K562 (cell line): ENCODE results near the gene GAB1. TPM values are rescaled to one million over a fixed set of nuclear protein-coding genes. Genes with fewer than 3 reads are reported as not detected.

ENCODE experiments used
- ATAC-seq: fragments of 200-7000 bp; cut with Tn5 transposase; 3 replicates; pipeline ENCODE4 v1.9.1; 2020; ENCODE audit warnings: moderate library complexity
- BruUV-seq: library from RNA; stranded (reverse); fragments of 400-500 nt; replicated peaks from 2 replicates; lab custom pipeline; 2021; lab: Mats Ljungman, UMichigan
- CTCF ChIA-PET: fragments of 300-600 bp; formaldehyde crosslinking; extraction: SDS; loops from one replicate; lab custom pipeline; 2021; ENCODE audit warnings: low intra/inter-chr PET ratio; lab: Yijun Ruan, JAX
- POLR2A ChIA-PET: fragments of 300-600, 350-650 bp; sonication (Branson Sonifier 250); formaldehyde crosslinking; extraction: SDS; loops from one replicate; lab custom pipeline; 2021; ENCODE audit warnings: antibody characterized with exemption, inconsistent platforms; lab: Yijun Ruan, JAX
- DNase-seq, 4 experiments: peaks; one replicate each; pipeline versions ENCODE4 v3.0.0 to v3.0.0-alpha.2; 2011 to 2018; ENCODE audit warnings: low spot score in 3 of 4, mixed read lengths in 3 of 4; ENCODE audit errors: extremely low read depth in 1 of 4
- FAIRE-seq: peaks from 2 replicates; lab custom pipeline; 2011; peaks lifted over from hg19 to GRCh38; lab: Jason Lieb, UNC
- H2AFZ ChIP-seq: 2 replicates; pipeline ENCODE4 v1.6.0; 2011; ENCODE audit warnings: low read depth, low read length, control low read depth, inconsistent platforms
- H3K27ac ChIP-seq: fragments of 200-600 bp; 3 replicates; pipeline ENCODE4 v1.8.0; 2011; ENCODE audit warnings: low read depth, mild to moderate bottlenecking, control low read depth, inconsistent platforms, low read length, moderate library complexity, mixed read lengths; ENCODE audit errors: extremely low read depth
- H3K27me3 ChIP-seq, 2 experiments: fragments of 300-600 bp in 1 of 2; 2 replicates in 1 of 2; 3 replicates in 1 of 2; pipeline versions ENCODE4 v1.6.0 to v1.8.0; 2011; ENCODE audit warnings: inconsistent platforms in 2 of 2, low read length in 2 of 2, mild to moderate bottlenecking in 1 of 2, mixed read lengths in 1 of 2, moderate library complexity in 1 of 2; ENCODE audit not compliant: control insufficient read depth in 2 of 2, insufficient read depth in 2 of 2
- H3K36me3 ChIP-seq: fragments of 300-600 bp; 3 replicates; pipeline ENCODE4 v1.8.0; 2011; ENCODE audit warnings: mild to moderate bottlenecking, low read length, inconsistent platforms; ENCODE audit not compliant: control insufficient read depth, insufficient read depth
- H3K4me1 ChIP-seq, 2 experiments: fragments of 200-600 bp in 1 of 2; replicated peaks in 1 of 2; 2 replicates in 1 of 2; 3 replicates in 1 of 2; pipeline versions ENCODE4 v1.5.1 to v1.8.0; 2011; ENCODE audit warnings: inconsistent platforms in 2 of 2, low read length in 2 of 2, mild to moderate bottlenecking in 1 of 2, mixed read lengths in 1 of 2, moderate library complexity in 1 of 2; ENCODE audit not compliant: control insufficient read depth in 2 of 2, insufficient read depth in 2 of 2
- H3K4me2 ChIP-seq: 2 replicates; pipeline ENCODE4 v1.6.1; 2011; ENCODE audit warnings: low read length, control low read depth, inconsistent platforms, mixed read lengths; ENCODE audit not compliant: insufficient read depth
- H3K4me3 ChIP-seq: fragments of 200-600 bp; sonication (generic), shearing (Covaris generic); 2 replicates; pipeline ENCODE4 v1.5.1; 2016; ENCODE audit warnings: control low read depth, inconsistent platforms
- H3K79me2 ChIP-seq: fragments of 200-600 bp; 3 replicates; pipeline ENCODE4 v1.8.0; 2011; ENCODE audit warnings: low read length, inconsistent platforms; ENCODE audit not compliant: control insufficient read depth, insufficient read depth
- H3K9ac ChIP-seq, 2 experiments: 2 replicates each; pipeline versions ENCODE4 v1.6.0 to v1.6.1; 2011; ENCODE audit warnings: low read depth in 2 of 2, low read length in 2 of 2, control low read depth in 1 of 2, inconsistent platforms in 1 of 2, mild to moderate bottlenecking in 1 of 2, mixed read lengths in 1 of 2; ENCODE audit not compliant: insufficient read depth in 1 of 2
- H3K9me1 ChIP-seq: one replicate; pipeline ENCODE4 v1.6.0; 2011; ENCODE audit warnings: inconsistent platforms, mild to moderate bottlenecking, low read length, moderate library complexity; ENCODE audit not compliant: control insufficient read depth, insufficient read depth
- H3K9me3 ChIP-seq: replicated peaks from 2 replicates; pipeline ENCODE4 v1.5.1; 2011; ENCODE audit warnings: low read depth, low read length, inconsistent platforms; ENCODE audit not compliant: control insufficient read depth, insufficient read depth
- H4K20me1 ChIP-seq: replicated peaks from 2 replicates; pipeline ENCODE4 v1.6.1; 2011; ENCODE audit warnings: low read length, inconsistent platforms, mixed read lengths; ENCODE audit not compliant: control insufficient read depth, insufficient read depth
- CBFA2T3 ChIP-seq: fragments of 450-650 bp; IDR thresholded peaks from 2 replicates; pipeline ENCODE4 v1.6.1; 2017
- CTBP1 ChIP-seq: fragments of 450-650 bp; IDR thresholded peaks from 2 replicates; pipeline ENCODE4 v1.6.1; 2016; ENCODE audit warnings: borderline replicate concordance
- CTCFL ChIP-seq: IDR thresholded peaks from 2 replicates; pipeline ENCODE4 v1.6.1; 2011; ENCODE audit warnings: borderline replicate concordance, low read depth, mild to moderate bottlenecking, moderate library complexity, low read length; ENCODE audit not compliant: insufficient read depth, poor library complexity, severe bottlenecking
- DIDO1 ChIP-seq: fragments of 450-650 bp; IDR thresholded peaks from 2 replicates; pipeline ENCODE4 v1.6.1; 2016; ENCODE audit warnings: low read depth, missing biosample characterization, missing genetic modification characterization
- DPF2 ChIP-seq: fragments of 450-650 bp; IDR thresholded peaks from 2 replicates; pipeline ENCODE4 v1.6.1; 2016
- EGR1 ChIP-seq: fragments of 450-650 bp; conservative IDR thresholded peaks from 2 replicates; pipeline ENCODE4 v1.6.1; 2017; ENCODE audit warnings: mild to moderate bottlenecking
- FOXK1 ChIP-seq: sonication (generic); formaldehyde crosslinking; IDR thresholded peaks from 2 replicates; pipeline ENCODE4 v1.8.0; 2022; ENCODE audit warnings: missing genetic modification reagents, mild to moderate bottlenecking, borderline replicate concordance
- FOXM1 ChIP-seq, 2 experiments: fragments of 450-650 bp in 1 of 2; sonication (generic) in 1 of 2; formaldehyde crosslinking in 1 of 2; IDR thresholded peaks; 2 replicates each; pipeline versions ENCODE4 v1.6.1 to v1.9.0; 2017 to 2022; ENCODE audit warnings: low read depth in 2 of 2, mild to moderate bottlenecking in 2 of 2, missing genetic modification reagents in 1 of 2, moderate library complexity in 1 of 2
- HDAC2 ChIP-seq: fragments of 450-650 bp; IDR thresholded peaks from 2 replicates; pipeline ENCODE4 v1.6.1; 2016; ENCODE audit warnings: mild to moderate bottlenecking
- HMBOX1 ChIP-seq: sonication (generic); IDR thresholded peaks from 2 replicates; pipeline ENCODE4 v1.6.1; 2016
- MTA1 ChIP-seq: fragments of 450-650 bp; IDR thresholded peaks from 2 replicates; pipeline ENCODE4 v1.6.1; 2017; ENCODE audit warnings: borderline replicate concordance
- MTF1 ChIP-seq: fragments of 250-450 bp; sonication (Bioruptor Pico); IDR thresholded peaks from 2 replicates; pipeline ENCODE4 v1.9.0; 2021; ENCODE audit warnings: moderate library complexity, mild to moderate bottlenecking, inconsistent platforms, borderline replicate concordance
- NFXL1 ChIP-seq: fragments of 450-650 bp; formaldehyde crosslinking; IDR thresholded peaks from 2 replicates; pipeline ENCODE4 v1.4.0; 2021; ENCODE audit warnings: mild to moderate bottlenecking
- NR1H2 ChIP-seq: sonication (generic); formaldehyde crosslinking; IDR thresholded peaks from 2 replicates; pipeline ENCODE4 v1.4.0; 2020; ENCODE audit warnings: mild to moderate bottlenecking, missing genetic modification reagents
- SIX5 ChIP-seq, 2 experiments: IDR thresholded peaks; 2 replicates each; pipeline ENCODE4 v1.6.1; 2011; ENCODE audit warnings: low read length in 2 of 2, borderline replicate concordance in 1 of 2, low read depth in 1 of 2, mild to moderate bottlenecking in 1 of 2, moderate library complexity in 1 of 2; ENCODE audit not compliant: insufficient read depth in 1 of 2
- SMARCA4 ChIP-seq: fragments of 450-650 bp; IDR thresholded peaks from 2 replicates; pipeline ENCODE4 v1.6.1; 2016
- TEAD1 ChIP-seq, 2 experiments: fragments of 450-650 bp in 1 of 2; sonication (generic) in 1 of 2; formaldehyde crosslinking; IDR thresholded peaks; 2 replicates each; pipeline versions ENCODE4 v1.4.0 to v1.8.0; 2020 to 2022; ENCODE audit warnings: mild to moderate bottlenecking in 2 of 2, missing genetic modification reagents in 1 of 2
- TFAP4 ChIP-seq: sonication (generic); formaldehyde crosslinking; IDR thresholded peaks from 2 replicates; pipeline ENCODE4 v1.8.0; 2022; ENCODE audit warnings: missing genetic modification reagents, mild to moderate bottlenecking, moderate library complexity, borderline replicate concordance
- XRCC5 ChIP-seq: fragments of 200-400 bp; formaldehyde crosslinking; IDR thresholded peaks from 2 replicates; pipeline ENCODE4 v1.6.1; 2017; ENCODE audit warnings: low read depth, mild to moderate bottlenecking, low read length
- ZFX ChIP-seq: sonication (generic); formaldehyde crosslinking; IDR thresholded peaks from 2 replicates; pipeline ENCODE4 v1.8.0; 2022; ENCODE audit warnings: mild to moderate bottlenecking, missing genetic modification reagents, moderate library complexity
- WGBS: fragments of 100-300 bp; shearing (Covaris generic); methylation state at CpG from one replicate; pipeline ENCODE4 v1.1.6; 2016; ENCODE audit warnings: low coverage, mixed read lengths; ENCODE audit not compliant: insufficient coverage; ENCODE audit errors: missing lambda C conversion rate; 5-methylcytosine and 5-hydroxymethylcytosine counted together
- in situ Hi-C: fragments of 300-500 bp; cut with MboI; formaldehyde crosslinking; loops from 4 replicates; pipeline ENCODE4 v1.15.0; 2018; ENCODE audit warnings: inconsistent platforms, mixed read lengths
- intact Hi-C: fragments of 100-400 bp; cut with micrococcal nuclease; formaldehyde crosslinking; loops from 2 replicates; pipeline ENCODE4 v1.14.2; 2022
- polyA plus RNA-seq, 8 experiments: library from polyadenylated mRNA; depleted of rRNA in 4 of 8; stranded (reverse) in 5 of 8; unstranded in 3 of 8; fragments of >200 nt; fragmentation: Nextera tagmentation in 2 of 8; fragmentation: Illumina TruSeq in 1 of 8; extraction: Ambion mirVana in 2 of 8; extraction: Trizol in 1 of 8; gene quantifications; 2 replicates each; pipeline versions ENCODE4 v1.2.1 to v1.2.3, GENCODE V29; 2011 to 2014; ENCODE audit warnings: inconsistent platforms in 1 of 8, missing spikeins in 1 of 8
- total RNA-seq, 7 experiments: library from RNA; depleted of rRNA in 6 of 7; stranded (reverse); fragments of >200 nt in 6 of 7; fragmentation: Illumina TruSeq in 2 of 7; extraction: Trizol in 2 of 7; gene quantifications; 2 replicates each; pipeline versions ENCODE4 v1.2.1 to v1.2.3, GENCODE V29; 2011 to 2021; ENCODE audit warnings: low replicate concordance in 1 of 7

The GAB1 gene
- total and polyA plus RNA-seq, 9 of the 15 experiments (the other 6 are each of a cell fraction or from before 2014, with no cell fraction given): 1.3 to 14.6 (median 7.5) TPM

- DNase-seq: no peak
- BruUV-seq: no TSS peak
These were observed 152.4 kb downstream of the GAB1 start for GRCh38 chr4:143489106-143489505.

More at GRCh38 chr4:143489106-143489505, 152.4 kb downstream of the GAB1 start:
- intact Hi-C loops: loop anchor here (10.0 kb wide), 1 partner anchor 404 kb away; no protein-coding TSS in a partner anchor
- Histone ChIP-seq H3K79me2 (no peaks in the 10 kb centered on the region), H2AFZ (no peak overlapping the region), H3K9ac (no peak overlapping the region), H4K20me1 (no peaks in the 10 kb centered on the region), H3K4me1 (no peaks in the 10 kb centered on the region; a peak in 1 of 5 replicates), H3K36me3 (no peaks in the 10 kb centered on the region), H3K9me3 (no peaks in the 10 kb centered on the region), H3K4me2 (no peak overlapping the region), H3K4me3 (no peak overlapping the region), H3K27ac (no peak overlapping the region), H3K9me1 (no peaks in the 10 kb centered on the region), H3K27me3 (no peaks in the 10 kb centered on the region)
- TF ChIP-seq TFAP4 (no peak), CTCFL (no peak), CBFA2T3 (no peak), DPF2 (no peak), FOXK1 (CRISPR knock-in tag) (no peak), NFXL1 (no peak), EGR1 (no peak), CTBP1 (no peak), HDAC2 (no peak), MTA1 (no peak), SMARCA4 (no peak), XRCC5 (no peak), HMBOX1 (no peak), ZFX (CRISPR knock-in tag) (no peak), SIX5 (IDR thresholded peaks at IDR 0.05; ENCODE audit: borderline replicate concordance in 1 of 2, insufficient read depth in 1 of 2, low read depth in 1 of 2, low read length in 2 of 2) (no peak), MTF1 (no peak), TEAD1 (CRISPR knock-in tag; IDR thresholded peaks at IDR 0.05) (no peak), NR1H2 (CRISPR knock-in tag) (no peak), FOXM1 (IDR thresholded peaks at IDR 0.05; ENCODE audit: low read depth) (no peak), FOXM1 (CRISPR knock-in tag; IDR thresholded peaks at IDR 0.05; ENCODE audit: low read depth) (no peak), DIDO1 (tag) (no peak)
- no peak for ATAC-seq
- no peak for FAIRE-seq
- ChIA-PET POLR2A (no interaction called here), CTCF (no interaction called here)
- WGBS: 19% methylated on average over 2 of the region's 2 CpGs
- in situ Hi-C loops: loop anchor here (25.0 kb wide), 1 partner anchor 627 kb away; no protein-coding TSS in a partner anchor
